Ishikawa (cell line): Measurements from ENCODE around the gene IFI27L2.

Source experiments
- CEBPB ChIP-seq: IDR thresholded peaks from 2 replicates; pipeline ENCODE4 v1.6.1; 2012
- CREB1 ChIP-seq: IDR thresholded peaks from 2 replicates; pipeline ENCODE4 v1.6.1; 2012; ENCODE audit warnings: low read depth
- EGR1 ChIP-seq: IDR thresholded peaks from 2 replicates; pipeline ENCODE4 v1.6.1; 2012
- EP300 ChIP-seq: IDR thresholded peaks from 2 replicates; pipeline ENCODE4 v1.6.1; 2012; ENCODE audit warnings: borderline replicate concordance
- FOXM1 ChIP-seq: IDR thresholded peaks from 2 replicates; pipeline ENCODE4 v1.6.1; 2012; ENCODE audit warnings: low read depth, borderline replicate concordance
- NFIC ChIP-seq: IDR thresholded peaks from 2 replicates; pipeline ENCODE4 v1.6.1; 2012
- RAD21 ChIP-seq: IDR thresholded peaks from 2 replicates; pipeline ENCODE4 v1.6.1; 2012; ENCODE audit warnings: low read depth
- REST ChIP-seq: IDR thresholded peaks from 2 replicates; pipeline ENCODE4 v1.6.1; 2012; ENCODE audit warnings: low read depth, mild to moderate bottlenecking
- TAF1 ChIP-seq: IDR thresholded peaks from 2 replicates; pipeline ENCODE4 v1.6.1; 2012; ENCODE audit warnings: low read depth, mild to moderate bottlenecking
- TCF12 ChIP-seq: IDR thresholded peaks from 2 replicates; pipeline ENCODE4 v1.6.1; 2012; ENCODE audit warnings: low read depth
- TEAD4 ChIP-seq: IDR thresholded peaks from 2 replicates; pipeline ENCODE4 v1.6.1; 2012
- USF1 ChIP-seq: IDR thresholded peaks from 2 replicates; pipeline ENCODE4 v1.6.1; 2012
- YY1 ChIP-seq: IDR thresholded peaks from 2 replicates; pipeline ENCODE4 v1.6.1; 2012; ENCODE audit warnings: low read depth
- ZBTB7A ChIP-seq: IDR thresholded peaks from 2 replicates; pipeline ENCODE4 v1.6.1; 2012; ENCODE audit warnings: low read depth
- TF ChIP-seq, protein P1 (sequence below): IDR thresholded peaks from 2 replicates; pipeline ENCODE4 v1.6.1; 2012

The IFI27L2 gene

GRCh38 chr14:94175011-94175745 lies 45.8 kb upstream of the IFI27L2 start:
- no peak for TF ChIP-seq ZBTB7A
- TF ChIP-seq NFIC: no peak
- TF ChIP-seq CREB1: no peak
- TF ChIP-seq EP300: no peak
- TF ChIP-seq RAD21: no peak
- no peak for TF ChIP-seq REST
- TF ChIP-seq EGR1: no peak
- no peak for TF ChIP-seq YY1
- no peak for TF ChIP-seq FOXM1
- no peak for TF ChIP-seq TCF12
- no peak for TF ChIP-seq TEAD4
- TF ChIP-seq CEBPB: no peak
- TF ChIP-seq TAF1: no peak
- no peak for TF ChIP-seq USF1
- TF ChIP-seq, protein P1, sequence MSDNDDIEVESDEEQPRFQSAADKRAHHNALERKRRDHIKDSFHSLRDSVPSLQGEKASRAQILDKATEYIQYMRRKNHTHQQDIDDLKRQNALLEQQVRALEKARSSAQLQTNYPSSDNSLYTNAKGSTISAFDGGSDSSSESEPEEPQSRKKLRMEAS: no peak

GRCh38 chr14:94174604-94175010 lies 45.2 kb upstream of the IFI27L2 start:
- no peak for TF ChIP-seq CEBPB
- no peak for TF ChIP-seq TCF12
- TF ChIP-seq FOXM1: no peak
- TF ChIP-seq REST: no peak
- no peak for TF ChIP-seq YY1
- TF ChIP-seq EGR1: no peak
- no peak for TF ChIP-seq TEAD4
- no peak for TF ChIP-seq CREB1
- TF ChIP-seq RAD21: no peak
- TF ChIP-seq ZBTB7A: no peak
- TF ChIP-seq, protein P1: no peak

DNA sequence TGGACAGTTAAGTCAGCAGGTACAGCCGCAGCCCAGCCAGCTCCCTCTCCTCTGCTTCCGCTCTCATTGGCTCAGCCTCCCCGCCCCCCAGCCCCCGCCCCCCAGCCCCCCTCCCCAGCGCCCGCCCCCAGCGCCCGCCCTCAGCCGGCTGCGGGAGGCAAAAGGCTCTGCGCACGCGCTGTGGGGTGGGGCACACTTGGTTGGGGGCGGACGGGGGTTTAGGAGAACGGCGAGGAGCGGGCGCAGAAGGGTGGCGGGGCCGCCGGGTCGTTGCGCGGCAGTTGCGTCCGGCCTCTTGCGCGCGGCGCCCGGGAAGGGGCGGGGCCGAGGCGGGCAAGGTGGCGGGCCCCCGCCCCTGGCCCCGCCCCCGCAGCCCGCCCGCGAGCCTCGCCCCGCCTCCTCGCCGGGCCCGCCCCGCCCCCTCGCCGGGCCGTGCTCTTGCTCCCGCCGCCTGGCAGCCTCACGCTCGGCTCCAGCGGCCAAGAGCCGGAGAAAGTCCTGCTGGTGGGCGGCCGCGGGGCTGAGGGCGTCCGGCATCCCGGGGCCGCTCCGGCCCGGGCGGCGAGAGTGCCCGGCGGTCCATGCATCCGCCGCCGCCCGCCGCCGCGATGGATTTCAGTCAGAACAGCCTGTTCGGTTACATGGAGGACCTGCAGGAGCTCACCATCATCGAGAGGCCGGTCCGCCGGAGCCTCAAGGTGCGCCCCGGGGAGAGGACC lies 44.6 kb upstream of the IFI27L2 start, which contains the start of gene PPP4R4:
PPP4R4 (plus strand) TSS at position 438 of the 719 bp plus-strand sequence; CDS start at position 582, 144 bp downstream.
- TF ChIP-seq, protein P1: no peak
- TF ChIP-seq ZBTB7A: peak; percentile 36; the same call in 1 of the 2 replicates

GRCh38 chr14:94173471-94173884 lies 44.1 kb upstream of the IFI27L2 start:
- no peak for TF ChIP-seq REST
- TF ChIP-seq CEBPB: no peak
- TF ChIP-seq USF1: no peak
- TF ChIP-seq TCF12: no peak
- no peak for TF ChIP-seq YY1
- TF ChIP-seq NFIC: no peak
- TF ChIP-seq FOXM1: no peak
- no peak for TF ChIP-seq CREB1
- no peak for TF ChIP-seq RAD21
- TF ChIP-seq, protein P1: 0 out of 2 replicates have a peak, but pooled peaks have one; percentile 16
- no peak for TF ChIP-seq EGR1
- no peak for TF ChIP-seq TEAD4
- TF ChIP-seq TAF1: peak; percentile 8; the same call in 1 of the 2 replicates
- peak; percentile 39; the same call in 1 of the 2 replicates for TF ChIP-seq ZBTB7A
- TF ChIP-seq EP300: no peak
